Upper lobe of left lung (tissue), 4 donors: Measurements from ENCODE around the gene EGFLAM.

ENCODE experiments used
- POLR2A ChIP-seq, 4 donors: fragments of 450-650 bp; IDR thresholded peaks; one replicate each; pipeline ENCODE4 v1.5.1; 2016 to 2017; ENCODE audit warnings: antibody characterized with exemption in 4 of 4, mild to moderate bottlenecking in 2 of 4
- TF ChIP-seq, protein P1 (sequence below), 6 experiments: fragments of 450-650 bp in 4 of 6; fragments of 200-600 bp in 2 of 6; sonication (generic) in 2 of 6; IDR thresholded peaks; one replicate each; pipeline ENCODE4 v1.5.1; 2016 to 2019; ENCODE audit warnings: antibody characterized with exemption in 6 of 6

DNA sequence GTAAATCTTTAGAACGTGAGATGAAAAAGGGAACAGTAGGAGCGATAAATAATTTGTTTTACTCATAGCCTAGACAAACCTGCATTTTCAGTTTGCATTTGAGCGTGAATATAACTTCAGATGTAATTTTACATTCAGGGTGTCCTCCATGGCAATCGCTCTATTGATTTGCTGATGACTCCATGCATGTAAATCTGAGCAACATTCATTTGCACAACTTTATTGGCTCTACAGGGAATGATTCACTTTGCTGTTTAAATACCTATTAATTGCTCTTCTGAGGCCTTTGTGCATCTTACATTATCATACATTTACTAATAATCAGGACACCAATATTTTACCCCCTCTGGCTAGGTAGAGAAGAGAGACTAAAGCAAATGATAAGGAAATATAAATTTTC lies 122.2 kb downstream of the EGFLAM start:
- TF ChIP-seq, protein P1, sequence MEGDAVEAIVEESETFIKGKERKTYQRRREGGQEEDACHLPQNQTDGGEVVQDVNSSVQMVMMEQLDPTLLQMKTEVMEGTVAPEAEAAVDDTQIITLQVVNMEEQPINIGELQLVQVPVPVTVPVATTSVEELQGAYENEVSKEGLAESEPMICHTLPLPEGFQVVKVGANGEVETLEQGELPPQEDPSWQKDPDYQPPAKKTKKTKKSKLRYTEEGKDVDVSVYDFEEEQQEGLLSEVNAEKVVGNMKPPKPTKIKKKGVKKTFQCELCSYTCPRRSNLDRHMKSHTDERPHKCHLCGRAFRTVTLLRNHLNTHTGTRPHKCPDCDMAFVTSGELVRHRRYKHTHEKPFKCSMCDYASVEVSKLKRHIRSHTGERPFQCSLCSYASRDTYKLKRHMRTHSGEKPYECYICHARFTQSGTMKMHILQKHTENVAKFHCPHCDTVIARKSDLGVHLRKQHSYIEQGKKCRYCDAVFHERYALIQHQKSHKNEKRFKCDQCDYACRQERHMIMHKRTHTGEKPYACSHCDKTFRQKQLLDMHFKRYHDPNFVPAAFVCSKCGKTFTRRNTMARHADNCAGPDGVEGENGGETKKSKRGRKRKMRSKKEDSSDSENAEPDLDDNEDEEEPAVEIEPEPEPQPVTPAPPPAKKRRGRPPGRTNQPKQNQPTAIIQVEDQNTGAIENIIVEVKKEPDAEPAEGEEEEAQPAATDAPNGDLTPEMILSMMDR (IDR thresholded peaks at IDR 0.05), result no peak
- no peak for TF ChIP-seq POLR2A (IDR thresholded peaks at IDR 0.05)
